Esophagus mucosa (tissue), 1 donor: ENCODE data around the gene CARS2. TPM values are rescaled to one million over a fixed set of nuclear protein-coding genes. Genes with fewer than 3 reads are reported as not detected.
"Not testable (repeated sequence)": the region's sequence is repeated elsewhere in the genome, so short reads cannot be mapped to it uniquely, and the experiment has no call there.

ENCODE experiments used
- ATAC-seq: fragments of 200-7000 bp; cut with Tn5 transposase; one replicate; pipeline ENCODE4 v1.9.1; 2020
- total RNA-seq: library from RNA; stranded (reverse); gene quantifications from one replicate; pipeline ENCODE4 v1.2.4, GENCODE V29; 2023
- donor health status: DM: yes; HTN: yes; CAD: no.

Gene CARS2
- total RNA-seq, 1 donor from 2014 or later, result 35.5 TPM

DNA sequence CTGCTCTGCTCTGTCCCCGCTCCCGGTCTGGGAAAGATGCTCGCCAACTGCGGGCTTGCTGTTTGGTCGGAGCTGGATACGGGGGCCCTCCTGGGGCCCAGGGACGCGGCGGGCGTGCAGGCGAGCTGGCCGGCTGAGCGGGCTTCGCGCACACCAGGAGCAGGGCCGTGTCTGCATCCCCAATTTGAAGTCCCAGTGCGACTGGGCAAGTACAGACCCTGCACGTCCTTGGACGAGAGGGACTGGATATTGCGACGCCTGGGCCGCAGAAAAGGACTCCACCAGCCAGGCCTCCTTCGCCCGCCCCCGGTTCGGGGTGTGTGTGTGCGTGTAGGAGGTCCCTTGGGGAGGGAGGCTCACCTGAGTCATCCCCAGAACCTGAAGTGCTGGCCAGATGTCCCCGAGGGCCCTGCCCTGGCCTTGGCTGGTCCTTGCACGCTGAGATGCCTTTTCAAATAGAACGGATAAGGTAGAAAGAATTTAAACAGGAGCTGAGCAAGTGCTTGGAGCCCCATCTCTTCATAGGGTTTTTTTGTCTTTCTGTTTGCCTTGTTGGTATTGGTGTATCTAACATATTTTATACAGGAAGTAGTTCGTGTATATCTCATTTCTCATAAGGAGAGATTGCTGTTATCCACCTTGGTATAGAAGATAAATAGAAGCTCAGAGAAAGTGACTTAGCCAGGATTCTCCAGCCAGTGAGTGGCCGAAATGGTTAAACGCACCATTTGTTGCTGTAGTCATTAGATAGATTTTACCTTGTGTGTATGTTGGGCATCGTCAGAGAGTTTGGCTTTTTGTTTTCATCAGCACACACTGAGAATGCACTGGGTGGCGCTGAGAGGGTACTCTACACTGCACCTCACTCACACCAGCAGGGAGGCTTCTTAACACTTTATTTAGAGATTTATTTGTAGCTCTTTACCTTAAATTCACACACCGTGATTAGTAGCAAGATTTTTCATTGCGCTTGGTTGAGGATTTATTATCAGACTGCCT is 89.5 kb downstream of the CARS2 start:
- ATAC-seq, result peak; percentile 94

DNA sequence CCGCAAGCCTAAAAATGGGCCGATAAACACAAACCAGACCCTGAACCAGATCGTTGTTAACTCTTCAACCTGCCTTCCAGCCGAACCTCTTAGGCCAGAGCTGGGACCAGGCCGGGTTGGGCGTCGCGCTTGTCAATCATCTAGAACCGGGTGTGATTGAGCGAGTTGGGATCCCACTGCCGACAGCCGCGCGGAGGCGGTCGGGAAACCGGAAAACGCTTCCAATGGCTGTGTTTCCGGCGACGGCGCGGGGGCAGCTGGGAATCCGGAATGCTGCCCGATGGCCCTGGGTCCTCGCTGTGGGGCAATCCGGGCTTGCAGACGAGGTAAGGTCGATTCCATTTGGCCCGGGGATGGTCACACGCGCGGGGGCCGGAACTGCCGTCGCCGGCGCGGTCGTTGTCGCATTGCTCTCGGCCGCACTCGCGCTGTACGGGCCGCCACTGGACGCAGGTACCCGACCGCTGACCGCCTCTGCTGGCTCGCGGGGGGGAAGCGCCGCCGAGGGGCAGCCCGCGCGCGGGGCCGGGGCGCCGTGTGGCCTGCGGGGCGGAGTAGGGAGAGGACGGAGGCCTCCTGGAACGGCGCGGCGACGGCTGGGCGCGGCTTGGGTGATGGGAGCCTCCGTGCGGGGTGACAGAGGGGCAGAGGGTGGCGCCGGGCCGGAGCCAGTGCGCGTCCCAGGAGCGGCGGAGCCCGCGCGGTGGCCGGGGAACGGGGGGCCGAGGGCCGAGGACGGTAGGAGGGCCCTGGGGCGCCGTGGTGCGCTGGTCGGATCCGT is 90.4 kb downstream of the CARS2 start, which contains the start of gene NAXD:
Gene NAXD (plus strand): TSS at position 224 of the 781 bp plus-strand sequence. CDS start 57 bp downstream, at position 281.
- ATAC-seq, result peak; percentile 82

- no peak for ATAC-seq
Measured at GRCh38 chr13:110615005-110615321, 91.0 kb downstream of the CARS2 start.

- ATAC-seq, result no peak
Measured at GRCh38 chr13:110610955-110611595, 94.8 kb downstream of the CARS2 start.

GRCh38 chr13:110607675-110608224 is 98.2 kb downstream of the CARS2 start:
- no peak for ATAC-seq

GRCh38 chr13:110606281-110606680 is 99.6 kb downstream of the CARS2 start:
- not testable (repeated sequence) for ATAC-seq

GRCh38 chr13:110605132-110605531 is 100.8 kb downstream of the CARS2 start:
- no peak for ATAC-seq

GRCh38 chr13:110600980-110601379 is 104.9 kb downstream of the CARS2 start:
- no peak for ATAC-seq

DNA sequence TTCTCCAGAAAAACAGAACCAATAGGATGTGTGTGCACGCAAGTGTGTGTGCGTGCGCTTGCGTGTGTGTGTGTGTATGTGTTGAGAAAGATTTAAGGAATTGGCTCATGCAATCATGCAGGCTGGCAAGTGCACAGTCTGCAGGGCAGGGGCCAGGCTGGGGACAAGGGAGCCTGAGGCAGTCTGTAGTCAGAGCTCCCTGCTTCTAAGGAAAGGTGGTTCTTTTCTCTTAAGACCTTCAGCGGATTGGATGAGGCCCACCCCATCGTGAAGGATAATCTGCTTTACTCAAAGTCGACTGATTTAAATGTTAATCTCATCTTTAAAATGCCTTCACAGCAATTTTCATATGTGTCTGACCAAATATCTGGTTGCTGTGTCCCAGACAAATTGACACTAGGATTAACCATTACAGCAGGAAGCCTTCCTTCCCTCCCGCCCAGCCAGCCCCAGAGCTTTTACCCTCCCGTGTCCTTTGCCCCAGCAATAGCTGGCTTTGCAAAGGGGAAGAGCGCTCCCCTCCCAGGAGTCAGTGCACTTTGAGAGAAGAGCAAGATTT is 105.6 kb downstream of the CARS2 start:
- ATAC-seq, result no peak

DNA sequence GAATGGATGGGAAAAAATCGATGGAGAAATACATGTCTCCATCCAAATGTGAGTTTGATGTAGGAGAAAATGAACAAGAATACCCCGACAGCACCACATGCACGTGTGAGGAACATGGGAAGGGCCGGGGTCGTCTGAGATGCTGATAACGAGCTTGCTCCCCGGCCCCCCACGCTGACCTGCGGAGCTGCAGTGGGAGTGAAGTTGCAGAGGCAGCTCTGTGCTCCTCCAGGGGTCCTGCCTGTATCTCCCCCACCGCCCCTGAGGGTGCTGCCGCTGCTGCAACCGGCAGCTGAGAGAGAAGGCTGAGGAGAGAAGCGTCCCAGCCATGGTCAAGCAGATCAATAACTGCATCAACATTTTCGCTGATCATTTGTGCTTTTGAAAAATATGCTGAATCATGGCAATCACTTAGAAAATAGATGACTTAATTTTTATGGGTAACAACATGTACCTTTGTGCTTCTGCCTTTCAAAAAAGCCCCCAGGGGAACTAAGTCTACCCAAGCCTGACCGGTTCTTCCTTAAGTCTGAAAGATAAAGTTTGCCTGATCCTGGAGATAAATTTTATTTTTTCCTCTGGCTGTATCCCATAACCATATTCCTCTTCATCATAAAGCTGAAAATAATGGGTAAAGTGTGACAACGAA is 108.8 kb downstream of the CARS2 start:
- ATAC-seq, result no peak

DNA sequence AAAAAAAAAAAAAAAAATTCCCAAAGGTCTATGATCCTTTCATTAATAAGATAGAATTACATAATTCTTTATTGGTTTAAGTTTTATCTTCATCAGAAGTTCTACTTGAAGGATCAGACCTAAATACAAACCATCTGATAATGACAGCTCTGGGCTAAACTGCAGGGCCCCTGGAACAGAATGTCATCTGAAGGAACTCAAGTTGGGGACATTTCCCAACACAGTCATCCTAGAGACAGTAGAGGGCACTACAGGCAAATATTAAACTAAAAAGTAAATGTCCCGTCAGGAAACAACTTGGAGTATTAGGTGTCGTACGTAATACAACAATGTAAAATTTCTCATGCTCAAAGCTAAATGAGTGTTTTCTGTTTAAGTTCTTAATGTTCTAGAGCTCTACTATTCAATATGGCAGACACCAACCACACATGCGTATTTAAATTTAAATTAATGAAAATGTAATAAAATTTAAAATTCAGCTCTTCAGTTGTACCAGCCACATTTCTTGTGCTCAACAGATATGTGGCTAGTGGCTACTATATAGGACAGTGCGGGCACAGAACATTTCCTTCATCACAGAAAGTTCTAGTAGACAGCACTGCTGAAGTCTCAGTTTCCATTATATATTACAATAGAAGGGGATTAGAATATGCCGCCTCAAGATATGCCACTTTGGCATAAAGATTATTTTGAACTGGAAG is 112.3 kb downstream of the CARS2 start:
- ATAC-seq, result peak; percentile 71

GRCh38 chr13:110592665-110593064 is 113.3 kb downstream of the CARS2 start:
- peak; percentile 7 for ATAC-seq

Other genes with a start within 250 kb of the CARS2 start
- gene RAB20, start 144.4 kb downstream of the CARS2 start, total RNA-seq, result 1.6 TPM
- gene NAXD, start 90.6 kb downstream of the CARS2 start, total RNA-seq, result 21.4 TPM
- 4.3 TPM for gene ING1, start 7.6 kb upstream of the CARS2 start, total RNA-seq
- 24.3 TPM for gene ANKRD10, start 209.0 kb upstream of the CARS2 start, total RNA-seq